Activated T-cell treated with anti-CD3 and anti-CD28 coated beads, Interleukin-2, amount 50 U/mL, for 48 hours (primary cell): Measurements from ENCODE around the gene NGB.

Source experiments
- DNase-seq, 2 experiments: peaks; one replicate each; pipeline ENCODE4 v3.0.0-alpha.2; 2020

Gene NGB

GRCh38 chr14:77260631-77261030 lies 10.4 kb downstream of the NGB start:
- DNase-seq: no peak

DNA sequence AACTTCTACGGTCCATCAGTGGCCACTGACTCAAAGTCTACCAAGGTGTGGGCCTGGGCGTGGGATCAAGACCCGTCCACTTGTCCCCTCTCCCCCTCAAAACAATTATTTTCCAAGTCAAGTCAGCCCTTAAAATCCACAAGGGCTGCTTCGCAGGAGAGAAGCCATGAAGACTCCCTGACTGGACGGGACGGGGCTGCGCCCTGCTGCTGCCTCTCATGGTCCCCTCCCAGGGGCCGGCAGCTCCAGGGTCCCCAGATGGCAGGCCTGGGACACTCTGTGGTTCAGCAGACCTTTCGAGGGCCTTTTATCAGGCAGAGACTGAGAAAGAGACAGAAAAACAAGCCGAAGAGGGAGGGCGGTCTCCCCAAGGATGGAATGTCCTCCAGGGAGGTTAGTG lies 10.8 kb downstream of the NGB start:
- DNase-seq: no peak

GRCh38 chr14:77259025-77259715 lies 11.8 kb downstream of the NGB start:
- no peak for DNase-seq

GRCh38 chr14:77258566-77258965 lies 12.4 kb downstream of the NGB start:
- no peak for DNase-seq

- DNase-seq: no peak
These were observed 13.3 kb downstream of the NGB start for GRCh38 chr14:77257700-77258099.

GRCh38 chr14:77256694-77257093 lies 14.3 kb downstream of the NGB start:
- no peak for DNase-seq

DNA sequence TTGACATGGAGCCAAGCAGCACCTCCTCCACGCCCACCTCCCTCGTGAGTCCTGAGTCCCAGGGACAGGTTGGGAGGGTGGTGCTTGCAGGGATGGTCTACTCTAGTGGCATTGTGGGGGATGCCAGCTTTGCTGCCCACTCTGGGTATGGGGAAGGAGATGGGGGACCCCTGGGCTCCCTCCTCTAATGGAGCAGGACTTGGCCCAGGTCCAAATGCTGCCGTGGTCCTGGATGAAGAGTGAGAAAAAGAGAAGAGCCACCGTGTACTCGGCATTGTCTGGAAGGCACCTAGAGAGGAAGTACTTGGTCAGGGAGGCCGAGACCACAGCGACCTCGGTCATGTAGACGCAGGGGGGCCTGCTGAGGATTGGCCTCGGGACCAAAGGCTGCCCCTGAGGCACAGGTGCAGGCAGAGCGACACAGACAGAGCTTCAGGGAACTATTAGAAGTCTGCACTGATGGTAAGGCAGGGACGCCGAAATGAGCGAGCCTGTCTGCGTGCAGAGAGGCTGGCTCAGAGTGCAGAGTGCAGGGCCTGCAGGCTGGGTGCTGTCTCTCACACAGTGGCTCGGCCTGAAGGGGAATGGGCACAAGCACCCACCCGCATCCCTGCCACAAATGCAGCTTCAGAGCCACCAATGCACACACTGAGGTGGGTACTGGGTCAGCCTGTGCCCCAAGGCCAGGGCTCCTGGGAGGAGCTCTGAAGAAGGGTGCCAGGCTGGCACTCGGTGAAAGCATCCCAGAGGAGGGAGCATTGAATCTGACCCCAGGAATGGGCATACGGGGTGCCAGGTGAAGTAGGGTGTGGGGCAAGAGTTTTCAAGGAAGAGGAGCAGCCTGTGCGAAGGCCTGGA lies 17.4 kb downstream of the NGB start:
- DNase-seq: no peak

DNA sequence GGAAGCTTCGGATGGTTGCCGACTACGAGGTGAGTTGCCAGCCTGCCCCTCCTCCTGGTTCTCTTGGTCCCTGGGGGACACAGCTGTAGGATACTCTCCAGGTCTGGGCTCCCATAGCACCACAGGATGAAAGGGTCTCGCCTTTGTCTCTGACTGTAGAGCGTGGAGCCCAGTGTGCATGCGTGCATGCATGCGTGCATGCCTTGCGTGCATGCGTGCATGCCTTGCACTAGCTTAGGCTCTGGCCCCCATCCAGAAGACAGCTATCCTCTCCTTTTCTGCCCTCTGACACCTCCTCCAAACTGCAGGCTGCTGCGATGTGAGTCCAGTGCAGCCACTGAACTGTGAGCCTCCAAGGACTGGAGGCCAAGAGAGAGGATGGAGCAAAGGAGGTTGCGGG lies 19.1 kb downstream of the NGB start:
- DNase-seq: no peak

DNA sequence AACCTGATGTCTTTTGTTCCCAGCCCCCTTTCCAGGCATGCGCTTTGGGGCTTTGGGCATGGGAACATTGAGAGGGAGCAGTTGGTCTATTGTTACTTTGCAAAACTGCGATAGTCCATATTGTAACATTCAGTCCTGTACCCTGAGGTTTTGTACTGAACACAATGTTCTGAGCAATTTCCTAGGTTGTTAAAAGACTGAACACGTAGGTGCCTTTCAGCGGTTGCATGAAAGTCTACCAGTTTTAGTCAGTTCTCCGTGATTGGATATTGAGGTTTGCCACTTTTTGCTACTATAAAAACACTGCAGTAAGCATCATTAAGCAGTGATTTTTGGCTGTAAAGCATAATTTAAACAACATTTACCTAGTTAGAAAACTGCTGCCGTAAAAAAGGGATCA lies 20.1 kb downstream of the NGB start:
- DNase-seq: no peak

DNA sequence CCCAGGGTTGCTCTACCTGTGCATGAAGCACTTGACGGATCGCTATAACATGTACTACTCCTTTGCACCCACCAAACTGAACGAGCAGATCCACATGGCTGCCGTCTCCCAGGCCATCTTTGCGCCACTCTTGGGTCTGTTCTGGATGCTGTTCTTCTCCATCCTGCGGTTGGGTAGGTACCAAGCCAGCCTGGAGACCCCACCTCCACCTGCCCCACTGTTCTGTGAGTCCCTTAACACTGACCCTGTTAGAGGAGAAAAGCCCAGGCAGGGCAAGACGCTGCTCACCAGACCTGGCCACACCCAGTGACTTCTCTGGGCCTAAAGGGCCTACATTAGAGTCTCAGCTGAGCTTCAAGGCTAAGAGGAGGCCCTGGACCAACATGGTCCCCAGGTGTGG lies 21.7 kb downstream of the NGB start:
- DNase-seq: no peak

DNA sequence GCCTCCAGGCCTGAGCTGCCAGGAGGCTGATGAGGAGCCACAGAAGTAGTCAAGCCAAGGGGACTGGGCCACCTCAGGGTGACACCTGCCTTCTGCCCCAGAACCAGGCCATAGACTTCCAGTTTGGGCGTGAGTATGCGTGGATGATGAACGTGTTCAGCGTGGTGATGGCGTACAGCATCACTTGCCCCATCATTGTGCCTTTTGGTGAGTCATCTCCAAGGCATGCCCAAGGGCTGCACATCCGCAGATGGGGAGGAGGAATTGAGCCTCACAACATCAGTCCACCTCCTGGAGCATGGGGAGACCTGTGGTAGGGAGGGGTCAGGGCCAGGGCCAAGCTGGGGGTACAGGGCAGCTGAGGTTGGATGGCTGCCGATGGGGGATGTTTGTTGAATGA lies 22.3 kb downstream of the NGB start:
- DNase-seq: no peak

- DNase-seq: no peak
These were observed 24.2 kb downstream of the NGB start for GRCh38 chr14:77246784-77247183.

DNA sequence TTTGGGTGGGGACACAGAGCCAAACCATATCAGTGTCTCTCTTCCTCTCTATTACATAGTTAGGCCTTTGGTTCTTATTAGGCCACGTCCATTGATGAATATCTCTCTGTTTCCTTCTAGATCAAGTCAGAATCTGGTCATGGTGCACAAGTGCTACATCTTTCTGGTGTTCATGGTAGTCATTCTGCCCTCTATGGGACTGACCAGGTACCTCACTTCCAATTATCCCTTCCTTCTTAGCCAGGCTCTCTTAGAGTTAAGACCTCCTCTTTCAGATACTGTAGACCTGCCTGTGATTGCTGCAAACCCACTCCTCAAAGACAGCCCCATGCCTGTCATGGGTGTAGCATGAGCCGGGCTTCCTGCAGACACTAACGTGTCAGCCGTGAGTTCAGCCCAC lies 25.2 kb downstream of the NGB start:
- DNase-seq: no peak

- no peak for DNase-seq
These were observed 27.2 kb downstream of the NGB start for GRCh38 chr14:77243853-77244252.

DNA sequence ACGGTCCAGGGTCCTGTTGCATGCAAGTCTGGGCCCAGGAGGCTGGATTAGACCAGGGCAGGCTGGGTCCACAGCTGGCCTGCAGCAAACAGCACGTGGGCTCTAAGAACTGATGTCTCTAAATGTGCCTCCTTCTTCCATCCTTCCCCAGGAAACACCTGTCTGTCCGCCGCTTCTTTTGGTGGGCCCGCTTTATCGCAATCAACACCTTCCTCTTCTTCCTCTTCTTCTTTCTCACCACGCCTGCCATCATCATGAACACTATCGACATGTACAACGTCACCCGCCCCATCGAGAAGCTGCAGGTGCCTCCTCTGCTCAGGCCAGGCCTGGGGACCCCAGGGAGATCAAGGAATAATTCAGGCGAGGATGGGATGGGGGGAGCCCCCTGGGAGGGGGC lies 28.3 kb downstream of the NGB start:
- no peak for DNase-seq

DNA sequence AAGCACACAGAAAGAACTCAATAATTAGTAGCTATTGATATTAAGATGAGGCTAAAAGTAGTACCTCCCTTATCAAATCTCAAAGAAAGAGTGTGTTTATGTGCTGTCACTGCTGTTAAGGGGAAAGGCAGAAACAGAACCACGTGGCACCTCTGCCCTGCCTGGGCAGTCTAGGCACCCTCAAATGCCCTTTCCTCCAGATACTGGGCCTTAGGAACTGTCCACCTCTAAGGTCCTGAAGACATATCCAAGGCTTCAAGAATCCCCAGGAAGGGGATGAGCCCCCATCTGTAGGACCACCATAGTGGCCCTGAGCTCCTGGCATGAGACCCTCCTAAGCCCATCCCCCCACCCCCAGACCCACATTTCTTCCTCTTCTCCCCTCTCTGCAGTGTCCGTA lies 29.1 kb downstream of the NGB start:
- no peak for DNase-seq

DNA sequence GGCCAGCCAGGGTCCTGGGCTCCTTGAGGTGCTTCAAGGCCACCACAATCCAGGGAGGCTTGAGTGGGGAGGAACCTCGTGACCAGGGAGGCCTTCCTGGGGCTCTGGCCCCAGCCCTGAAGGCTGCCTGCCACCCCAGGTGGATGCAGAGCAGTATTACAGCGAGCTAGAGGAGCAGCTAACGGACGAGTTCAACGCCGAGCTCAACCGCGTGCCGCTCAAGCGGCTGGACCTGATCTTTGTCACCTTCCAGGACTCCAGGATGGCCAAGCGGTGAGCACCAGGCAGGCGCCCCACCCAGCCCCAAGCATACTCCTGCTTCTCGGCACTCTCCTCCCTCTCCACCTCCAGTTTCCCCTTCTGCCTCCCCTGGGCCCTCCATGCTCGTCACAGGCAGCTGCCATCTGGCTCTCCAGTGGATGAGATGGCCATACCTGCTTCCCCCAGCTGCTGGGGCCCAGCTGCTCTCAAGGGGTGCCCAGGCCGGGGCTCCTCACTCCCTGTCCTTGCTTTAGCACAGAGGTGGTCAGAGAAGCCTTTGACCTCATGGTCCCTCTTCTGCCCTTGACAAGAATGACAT lies 30.6 kb downstream of the NGB start:
- DNase-seq: no peak

- no peak for DNase-seq
These were observed 31.6 kb downstream of the NGB start for GRCh38 chr14:77239412-77239811.

GRCh38 chr14:77238996-77239395 lies 32.0 kb downstream of the NGB start:
- no peak for DNase-seq

DNA sequence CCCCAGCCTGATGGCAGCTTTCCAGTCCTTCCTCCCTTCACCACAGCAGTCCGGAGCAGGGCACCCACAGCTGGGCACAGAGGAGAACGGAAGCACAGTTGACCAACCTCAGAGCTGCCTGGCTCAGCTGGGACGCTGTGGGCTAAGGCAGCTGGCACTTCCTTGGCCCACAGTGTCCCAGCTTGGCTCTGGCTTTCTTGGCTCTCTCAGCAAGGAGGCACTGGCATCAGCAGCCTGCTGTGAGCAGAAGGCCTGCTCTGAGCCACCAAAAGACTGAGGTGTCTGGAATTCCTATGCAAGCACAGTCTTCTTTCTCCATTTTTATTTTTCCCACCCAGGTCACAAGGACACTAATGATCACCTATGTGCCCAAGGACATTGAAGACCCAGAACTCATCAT lies 32.6 kb downstream of the NGB start:
- DNase-seq: no peak

DNA sequence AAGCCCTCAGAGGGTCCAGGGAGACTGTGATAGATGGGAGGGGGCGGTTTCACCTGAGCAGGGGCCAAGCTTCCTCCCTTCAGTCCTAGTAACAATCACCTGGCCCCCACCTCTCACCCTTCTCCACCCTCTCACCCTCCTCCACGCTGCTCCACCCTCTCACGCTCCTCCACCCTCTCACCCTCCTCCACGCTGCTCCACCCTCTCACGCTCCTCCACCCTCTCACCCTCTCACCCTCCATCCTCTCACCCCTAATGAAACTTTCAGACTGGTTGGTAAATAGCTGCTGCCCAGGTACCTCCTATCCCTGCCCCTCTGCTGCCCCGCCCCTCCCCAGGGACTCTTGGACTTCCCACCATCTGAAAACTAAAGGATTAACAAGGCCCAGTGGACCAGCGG lies 34.2 kb downstream of the NGB start:
- no peak for DNase-seq

GRCh38 chr14:77231721-77232120 lies 39.3 kb downstream of the NGB start:
- no peak for DNase-seq

DNA sequence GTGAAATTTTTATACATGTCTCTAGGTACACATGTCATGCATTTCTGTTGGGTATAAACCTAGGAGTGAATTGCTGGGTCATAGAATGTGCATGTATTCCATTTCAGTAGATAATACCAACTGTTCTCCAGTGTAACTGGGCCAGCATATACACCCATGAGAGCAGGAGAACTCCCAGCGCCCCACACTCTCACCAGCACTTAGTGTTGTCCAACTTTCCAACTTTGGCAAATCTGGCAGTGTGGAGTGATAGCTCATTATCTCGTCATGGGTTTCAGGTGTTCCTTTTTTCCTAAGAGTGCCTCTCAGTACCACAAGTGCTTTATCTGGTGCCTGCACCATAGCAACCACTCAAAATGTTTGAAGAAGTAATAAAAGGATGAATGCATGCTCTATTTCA lies 40.1 kb downstream of the NGB start:
- no peak for DNase-seq

DNA sequence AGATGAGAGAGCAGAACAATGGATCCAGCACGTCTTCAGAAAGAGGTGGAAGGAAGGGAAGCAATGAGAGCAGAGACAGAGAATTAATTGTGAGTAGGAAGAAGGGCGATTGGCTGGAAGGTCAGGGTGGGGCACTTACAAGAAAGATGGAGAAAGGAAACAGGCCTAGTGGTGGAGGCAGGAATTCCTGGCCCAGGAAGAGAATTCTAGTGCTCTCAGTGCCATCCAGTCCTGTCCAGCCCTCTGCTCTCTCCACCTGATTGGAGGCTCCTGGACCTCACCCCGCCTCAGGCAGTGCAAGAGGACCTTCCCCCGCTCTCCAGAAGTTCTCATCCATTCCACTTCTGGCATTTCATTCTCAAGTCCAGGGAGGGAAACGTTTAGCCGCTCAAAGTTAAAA lies 43.0 kb downstream of the NGB start:
- no peak for DNase-seq
